Astrocyte (in vitro differentiated cells and primary cell): ENCODE measurements around the gene IBSP.

ENCODE experiments used
- EZH2 ChIP-seq: IDR thresholded peaks from 2 replicates; pipeline ENCODE4 v1.6.1; 2012; ENCODE audit warnings: mild to moderate bottlenecking, low read length, inconsistent platforms; ENCODE audit not compliant: insufficient read depth
- TF ChIP-seq, protein P1 (sequence below): IDR thresholded peaks from 2 replicates; pipeline ENCODE4 v1.5.1; 2011; ENCODE audit warnings: low read depth, mild to moderate bottlenecking, inconsistent platforms, low read length, moderate library complexity; ENCODE audit not compliant: insufficient read depth

DNA sequence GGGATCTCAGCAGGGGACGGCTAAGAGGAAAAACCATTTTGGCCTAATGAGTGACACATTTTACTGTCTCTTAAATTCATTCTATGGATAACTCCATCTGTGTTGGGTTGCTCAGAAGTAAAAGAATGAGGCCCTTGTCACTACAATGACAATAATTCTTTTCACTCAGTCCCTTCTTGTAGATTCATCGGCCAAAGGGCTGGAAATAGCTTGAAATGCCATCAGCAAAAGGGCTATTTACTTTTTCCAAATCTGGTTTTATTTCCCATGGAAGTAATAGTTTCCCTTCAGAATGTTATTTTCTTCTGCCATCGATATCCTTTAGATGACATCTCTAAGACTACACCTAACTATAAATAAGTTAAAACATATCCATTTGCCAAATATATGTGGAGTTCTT is 40.8 kb downstream of the IBSP start:
- TF ChIP-seq, protein P1, sequence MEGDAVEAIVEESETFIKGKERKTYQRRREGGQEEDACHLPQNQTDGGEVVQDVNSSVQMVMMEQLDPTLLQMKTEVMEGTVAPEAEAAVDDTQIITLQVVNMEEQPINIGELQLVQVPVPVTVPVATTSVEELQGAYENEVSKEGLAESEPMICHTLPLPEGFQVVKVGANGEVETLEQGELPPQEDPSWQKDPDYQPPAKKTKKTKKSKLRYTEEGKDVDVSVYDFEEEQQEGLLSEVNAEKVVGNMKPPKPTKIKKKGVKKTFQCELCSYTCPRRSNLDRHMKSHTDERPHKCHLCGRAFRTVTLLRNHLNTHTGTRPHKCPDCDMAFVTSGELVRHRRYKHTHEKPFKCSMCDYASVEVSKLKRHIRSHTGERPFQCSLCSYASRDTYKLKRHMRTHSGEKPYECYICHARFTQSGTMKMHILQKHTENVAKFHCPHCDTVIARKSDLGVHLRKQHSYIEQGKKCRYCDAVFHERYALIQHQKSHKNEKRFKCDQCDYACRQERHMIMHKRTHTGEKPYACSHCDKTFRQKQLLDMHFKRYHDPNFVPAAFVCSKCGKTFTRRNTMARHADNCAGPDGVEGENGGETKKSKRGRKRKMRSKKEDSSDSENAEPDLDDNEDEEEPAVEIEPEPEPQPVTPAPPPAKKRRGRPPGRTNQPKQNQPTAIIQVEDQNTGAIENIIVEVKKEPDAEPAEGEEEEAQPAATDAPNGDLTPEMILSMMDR = no peak
- no peak for TF ChIP-seq EZH2
